Panc1 (cell line): ENCODE results near the gene SNRNP25. TPM values are rescaled to one million over a fixed set of nuclear protein-coding genes. Genes with fewer than 3 reads are reported as not detected.

Source experiments
- ATAC-seq: fragments of 200-7000 bp; cut with Tn5 transposase; 2 replicates; pipeline ENCODE4 v1.9.1; 2020; ENCODE audit warnings: mild to moderate bottlenecking, moderate library complexity
- BruUV-seq: library from RNA; stranded (reverse); fragments of 400-500 nt; replicated peaks from 2 replicates; lab custom pipeline; 2021; lab: Mats Ljungman, UMichigan
- CTCF ChIA-PET: fragments of 300-600 bp; sonication (Branson Sonifier 250); formaldehyde crosslinking; loops from one replicate; lab custom pipeline; 2022; ENCODE audit warnings: antibody characterized with exemption; lab: Charles Lee
- POLR2A ChIA-PET: fragments of 300-600 bp; sonication (Branson Sonifier 250); formaldehyde crosslinking; loops from one replicate; lab custom pipeline; 2022; ENCODE audit warnings: antibody characterized with exemption; lab: Charles Lee
- DNase-seq: peaks from one replicate; pipeline ENCODE4 v3.0.0-alpha.2; 2010; ENCODE audit warnings: low read depth, low spot score
- H3K27ac ChIP-seq: 2 replicates; pipeline ENCODE4 v1.5.1; 2011; ENCODE audit warnings: mild to moderate bottlenecking, low read length, inconsistent platforms
- H3K27me3 ChIP-seq: fragments of 200-500 bp; sonication (Bioruptor generic); 2 replicates; pipeline ENCODE4 v1.6.0; 2014; ENCODE audit warnings: low read length, inconsistent platforms; ENCODE audit not compliant: control insufficient read depth, insufficient read depth
- H3K36me3 ChIP-seq: fragments of 200-500 bp; sonication (Bioruptor generic); 2 replicates; pipeline ENCODE4 v1.5.1; 2014; ENCODE audit warnings: inconsistent platforms, mild to moderate bottlenecking, low read length, moderate library complexity; ENCODE audit not compliant: control insufficient read depth, insufficient read depth
- H3K4me1 ChIP-seq: 2 replicates; pipeline ENCODE4 v1.5.1; 2011; ENCODE audit warnings: inconsistent platforms, mild to moderate bottlenecking, low read length, moderate library complexity; ENCODE audit not compliant: control insufficient read depth, insufficient read depth
- H3K4me3 ChIP-seq, 2 experiments: 2 replicates each; pipeline ENCODE4 v1.5.1; 2011 to 2012; ENCODE audit warnings: low read depth in 2 of 2, low read length in 2 of 2, mild to moderate bottlenecking in 2 of 2, inconsistent platforms in 1 of 2, moderate library complexity in 1 of 2
- H3K9me3 ChIP-seq: fragments of 200-500 bp; sonication (Bioruptor generic); 2 replicates; pipeline ENCODE4 v1.5.1; 2014; ENCODE audit warnings: low read depth, mild to moderate bottlenecking, inconsistent platforms, low read length, moderate library complexity; ENCODE audit not compliant: control insufficient read depth, insufficient read depth
- POLR2AphosphoS5 ChIP-seq: IDR thresholded peaks from 2 replicates; pipeline ENCODE4 v1.6.1; 2012; ENCODE audit warnings: mild to moderate bottlenecking, low read depth, low read length, moderate library complexity
- SIN3A ChIP-seq: IDR thresholded peaks from 2 replicates; pipeline ENCODE4 v1.6.1; 2012; ENCODE audit warnings: low read depth, mild to moderate bottlenecking, low read length, moderate library complexity, borderline replicate concordance; ENCODE audit not compliant: insufficient read depth
- TCF7L2 ChIP-seq: IDR thresholded peaks from 2 replicates; pipeline ENCODE4 v1.6.1; 2011; ENCODE audit warnings: mild to moderate bottlenecking, low read depth, low read length, inconsistent platforms
- in situ Hi-C: cut with HindIII; loops from 2 replicates; pipeline ENCODE4 v1.10.0; 2016; ENCODE audit warnings: low sequenced_read_pairs, low pct_unique_long_range_greater_than_20kb
- intact Hi-C: fragments of 100-400 bp; cut with micrococcal nuclease; formaldehyde crosslinking; loops from one replicate; pipeline ENCODE4 v1.10.0; 2022; ENCODE audit not compliant: unreplicated experiment
- total RNA-seq: library from RNA; stranded (reverse); gene quantifications from one replicate; pipeline ENCODE4 v1.2.1, GENCODE V29; 2021; ENCODE audit not compliant: unreplicated experiment
- TF ChIP-seq, protein P1 (sequence below), 2 experiments: IDR thresholded peaks; 2 replicates each; pipeline ENCODE4 v1.6.1; 2011 to 2012; ENCODE audit warnings: low read depth in 2 of 2, control low read depth in 1 of 2, low read length in 1 of 2, mild to moderate bottlenecking in 1 of 2, moderate library complexity in 1 of 2; ENCODE audit not compliant: insufficient read depth in 1 of 2
- TF ChIP-seq, protein P2 (sequence below): fragments of 450-650 bp; IDR thresholded peaks from 2 replicates; pipeline ENCODE4 v1.5.1; 2017; ENCODE audit warnings: mild to moderate bottlenecking

Gene SNRNP25
- total RNA-seq, 1 experiment from 2014 or later: 83.5 TPM

DNA sequence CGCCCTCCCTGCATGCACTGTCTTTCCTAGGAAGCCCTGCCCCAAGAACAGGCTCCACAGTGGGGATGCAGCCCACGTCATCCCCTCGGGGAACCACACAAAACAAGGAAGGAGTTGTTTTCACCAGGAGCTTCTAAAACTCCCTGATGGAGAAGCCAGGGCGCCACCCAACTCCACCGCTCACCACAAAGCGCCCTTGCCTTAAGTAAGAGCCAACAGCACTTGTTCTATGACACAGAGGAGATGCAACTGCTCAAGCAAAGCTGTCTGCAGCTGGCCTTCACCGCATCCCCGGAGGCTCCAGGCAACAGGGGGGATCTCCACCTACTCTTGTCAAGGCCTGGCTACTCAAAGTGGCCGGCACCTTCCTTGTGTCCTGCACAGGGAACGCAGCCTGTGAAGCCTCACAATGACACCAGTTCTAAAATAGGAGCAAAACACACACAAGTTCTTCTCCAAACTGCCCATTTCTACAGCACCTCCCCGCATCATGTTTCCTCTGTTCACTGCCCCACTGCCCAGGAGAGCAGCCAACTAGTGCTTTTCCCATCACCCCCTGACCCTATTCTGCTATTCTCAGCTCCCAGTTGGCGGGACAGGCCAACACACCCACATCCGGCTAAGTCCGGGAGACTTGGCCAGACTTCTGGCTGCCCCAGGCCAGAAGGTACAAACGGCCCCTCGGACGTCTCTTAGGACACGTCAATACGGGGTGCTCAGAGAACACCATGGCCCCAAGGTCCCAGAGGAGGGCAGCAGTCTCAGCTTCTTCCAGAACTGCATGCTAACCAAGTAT, 48.6 kb downstream of the SNRNP25 start:
- ATAC-seq: no peak
- DNase-seq: no peak
- Histone ChIP-seq H3K9me3 (no peaks in the 10 kb centered on the region), H3K36me3 (no peaks in the 10 kb centered on the region), H3K4me3 (no peak overlapping the region), H3K4me1 (no peaks in the 10 kb centered on the region), H3K27ac (no peak overlapping the region), H3K27me3 (no peaks in the 10 kb centered on the region)
- intact Hi-C loops (no loop called here), in situ Hi-C loops (no loop called here)
- TF ChIP-seq TCF7L2: no peak
- no peak for TF ChIP-seq SIN3A
- TF ChIP-seq POLR2AphosphoS5: no peak
- TF ChIP-seq, protein P1, sequence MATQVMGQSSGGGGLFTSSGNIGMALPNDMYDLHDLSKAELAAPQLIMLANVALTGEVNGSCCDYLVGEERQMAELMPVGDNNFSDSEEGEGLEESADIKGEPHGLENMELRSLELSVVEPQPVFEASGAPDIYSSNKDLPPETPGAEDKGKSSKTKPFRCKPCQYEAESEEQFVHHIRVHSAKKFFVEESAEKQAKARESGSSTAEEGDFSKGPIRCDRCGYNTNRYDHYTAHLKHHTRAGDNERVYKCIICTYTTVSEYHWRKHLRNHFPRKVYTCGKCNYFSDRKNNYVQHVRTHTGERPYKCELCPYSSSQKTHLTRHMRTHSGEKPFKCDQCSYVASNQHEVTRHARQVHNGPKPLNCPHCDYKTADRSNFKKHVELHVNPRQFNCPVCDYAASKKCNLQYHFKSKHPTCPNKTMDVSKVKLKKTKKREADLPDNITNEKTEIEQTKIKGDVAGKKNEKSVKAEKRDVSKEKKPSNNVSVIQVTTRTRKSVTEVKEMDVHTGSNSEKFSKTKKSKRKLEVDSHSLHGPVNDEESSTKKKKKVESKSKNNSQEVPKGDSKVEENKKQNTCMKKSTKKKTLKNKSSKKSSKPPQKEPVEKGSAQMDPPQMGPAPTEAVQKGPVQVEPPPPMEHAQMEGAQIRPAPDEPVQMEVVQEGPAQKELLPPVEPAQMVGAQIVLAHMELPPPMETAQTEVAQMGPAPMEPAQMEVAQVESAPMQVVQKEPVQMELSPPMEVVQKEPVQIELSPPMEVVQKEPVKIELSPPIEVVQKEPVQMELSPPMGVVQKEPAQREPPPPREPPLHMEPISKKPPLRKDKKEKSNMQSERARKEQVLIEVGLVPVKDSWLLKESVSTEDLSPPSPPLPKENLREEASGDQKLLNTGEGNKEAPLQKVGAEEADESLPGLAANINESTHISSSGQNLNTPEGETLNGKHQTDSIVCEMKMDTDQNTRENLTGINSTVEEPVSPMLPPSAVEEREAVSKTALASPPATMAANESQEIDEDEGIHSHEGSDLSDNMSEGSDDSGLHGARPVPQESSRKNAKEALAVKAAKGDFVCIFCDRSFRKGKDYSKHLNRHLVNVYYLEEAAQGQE (IDR thresholded peaks at IDR 0.05; ENCODE audit: insufficient read depth in 1 of 2, low read depth in 2 of 2, low read length in 1 of 2): no peak
- TF ChIP-seq, protein P2, sequence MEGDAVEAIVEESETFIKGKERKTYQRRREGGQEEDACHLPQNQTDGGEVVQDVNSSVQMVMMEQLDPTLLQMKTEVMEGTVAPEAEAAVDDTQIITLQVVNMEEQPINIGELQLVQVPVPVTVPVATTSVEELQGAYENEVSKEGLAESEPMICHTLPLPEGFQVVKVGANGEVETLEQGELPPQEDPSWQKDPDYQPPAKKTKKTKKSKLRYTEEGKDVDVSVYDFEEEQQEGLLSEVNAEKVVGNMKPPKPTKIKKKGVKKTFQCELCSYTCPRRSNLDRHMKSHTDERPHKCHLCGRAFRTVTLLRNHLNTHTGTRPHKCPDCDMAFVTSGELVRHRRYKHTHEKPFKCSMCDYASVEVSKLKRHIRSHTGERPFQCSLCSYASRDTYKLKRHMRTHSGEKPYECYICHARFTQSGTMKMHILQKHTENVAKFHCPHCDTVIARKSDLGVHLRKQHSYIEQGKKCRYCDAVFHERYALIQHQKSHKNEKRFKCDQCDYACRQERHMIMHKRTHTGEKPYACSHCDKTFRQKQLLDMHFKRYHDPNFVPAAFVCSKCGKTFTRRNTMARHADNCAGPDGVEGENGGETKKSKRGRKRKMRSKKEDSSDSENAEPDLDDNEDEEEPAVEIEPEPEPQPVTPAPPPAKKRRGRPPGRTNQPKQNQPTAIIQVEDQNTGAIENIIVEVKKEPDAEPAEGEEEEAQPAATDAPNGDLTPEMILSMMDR: no peak
- no TSS peak for BruUV-seq
- ChIA-PET POLR2A (no interaction called here), CTCF (no interaction called here)

DNA sequence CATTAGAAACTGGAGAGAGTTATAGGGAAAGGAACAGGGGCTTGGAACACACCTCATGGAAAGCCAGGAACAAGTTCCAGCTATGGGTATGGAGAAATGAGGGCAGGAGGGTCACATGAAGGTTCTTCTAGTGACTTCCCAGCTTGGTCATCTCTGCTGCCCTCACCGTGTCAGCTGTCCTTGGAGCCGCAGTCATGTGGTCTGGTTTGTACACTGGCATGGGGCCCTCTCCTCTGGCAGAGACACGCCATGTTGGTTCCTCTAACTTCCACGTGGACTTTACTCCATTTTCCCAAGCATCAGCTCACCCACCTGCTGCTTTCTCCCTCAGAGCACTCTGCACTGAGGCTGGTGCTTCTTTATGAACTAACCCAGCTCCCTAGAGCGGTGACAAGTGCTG, 50.7 kb downstream of the SNRNP25 start:
- POLR2A ChIA-PET: no interaction called here
- Histone ChIP-seq H3K4me1 (no peaks in the 10 kb centered on the region), H3K4me3 (no peak overlapping the region), H3K27ac (no peak overlapping the region), H3K9me3 (no peaks in the 10 kb centered on the region), H3K27me3 (no peaks in the 10 kb centered on the region), H3K36me3 (0 out of 2 replicates have a peak, but pooled peaks cover 1% of the 10 kb centered on the region)
- ATAC-seq: no peak
- DNase-seq: no peak
- CTCF ChIA-PET: interaction anchor here (1.0 kb wide), 1 partner anchor 76 kb away, joined by 3 read pairs; the partner anchor contains the start of gene HBQ1
- in situ Hi-C loops (no loop called here), intact Hi-C loops (no loop called here)
- BruUV-seq: no TSS peak
- no peak for TF ChIP-seq TCF7L2
- no peak for TF ChIP-seq SIN3A
- TF ChIP-seq, protein P1 (IDR thresholded peaks at IDR 0.05; ENCODE audit: insufficient read depth in 1 of 2, low read depth in 2 of 2, low read length in 1 of 2): no peak
